Measurements from ENCODE around the gene BTK. TPM values are rescaled to one million over a fixed set of nuclear protein-coding genes. Genes with fewer than 3 reads are reported as not detected.

Gene BTK
- polyA plus RNA-seq, result 1 to 10 TPM; 1.1 to 4.5 (median 3.0) TPM

DNA sequence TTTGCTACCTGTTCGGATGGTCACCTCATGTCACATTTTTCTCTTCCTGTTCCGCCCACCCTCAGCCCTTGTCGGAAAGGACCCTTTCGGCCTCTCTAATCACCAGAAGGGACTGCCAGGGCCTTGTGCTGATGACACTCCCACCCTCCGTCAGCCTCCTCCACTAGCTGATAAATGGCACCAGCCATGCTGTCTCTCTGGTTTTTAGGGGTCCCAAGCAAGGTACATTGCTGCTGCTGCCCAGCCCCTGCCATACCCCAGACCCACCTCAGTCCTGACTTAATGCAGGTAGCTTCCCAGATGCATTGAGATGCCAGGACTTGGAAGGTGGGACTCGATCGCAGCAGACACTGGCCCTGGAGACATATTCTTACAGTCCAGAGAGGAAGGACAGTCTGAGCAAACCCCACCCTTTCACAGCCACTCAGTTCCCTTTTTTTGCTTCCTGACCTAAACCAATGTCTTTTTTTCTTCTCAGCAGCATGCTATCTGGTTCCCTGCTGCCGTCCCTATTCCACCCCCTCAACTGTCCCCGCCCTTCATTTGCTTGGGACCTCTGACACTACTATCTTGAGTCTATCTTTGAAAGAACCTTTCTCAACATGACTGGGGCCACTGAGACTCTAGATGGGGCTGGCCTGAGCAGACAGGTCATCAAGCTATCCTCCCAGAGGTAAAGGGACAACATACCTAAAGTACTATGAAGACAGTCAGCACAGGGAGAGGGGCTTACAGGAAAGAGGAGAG is at the start of gene BTK:
TSS of gene BTK (minus strand) at position 397 of the 747 bp plus-strand sequence. CDS start 10,907 bp downstream, outside the sequence.
- 51 to 74% (median 67%) methylated on average over 9 of the region's 9 CpGs for WGBS, 3 donors

DNA sequence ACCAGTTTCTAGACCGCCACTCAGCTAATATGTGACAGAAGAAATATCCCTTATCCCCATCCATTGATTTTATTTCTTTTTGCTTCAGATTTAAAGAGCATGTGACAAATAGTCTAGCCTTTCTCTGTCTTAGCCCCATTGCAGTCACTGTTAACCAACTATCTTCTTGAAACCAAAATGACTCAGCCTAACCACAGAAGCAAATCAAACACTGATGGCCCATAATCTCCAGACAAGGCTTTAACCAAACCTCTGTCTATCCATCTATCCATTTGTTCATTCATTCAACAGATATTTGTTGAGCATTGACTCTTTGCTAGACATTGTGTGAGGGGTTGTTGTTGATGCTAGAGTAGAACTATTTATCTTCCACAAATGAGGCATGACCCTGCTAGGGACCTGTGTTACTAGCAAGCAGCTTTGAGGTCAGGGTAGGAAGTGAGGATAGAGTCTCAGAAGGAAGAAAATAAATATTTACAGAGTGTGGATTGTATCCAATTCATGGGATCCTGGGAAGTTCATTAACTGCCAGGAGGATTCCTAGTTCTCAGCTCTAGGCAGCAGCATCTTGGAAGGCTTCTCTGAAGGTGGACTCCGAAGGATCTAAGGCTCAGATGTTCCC is 44.6 kb upstream of the BTK start:
- H3K27ac ChIP-seq (ENCODE audit: low read depth, low read length), result no peak overlapping the region
- 85 to 100% (median 91%) methylated on average over 1 to 2 of the region's 2 CpGs for WGBS, 3 donors

More for the DNA sequence above, at the start of gene BTK:
- no peak within 1 kb of the TSS for H3K27ac ChIP-seq (ENCODE audit: low read depth, low read length)

DNA sequence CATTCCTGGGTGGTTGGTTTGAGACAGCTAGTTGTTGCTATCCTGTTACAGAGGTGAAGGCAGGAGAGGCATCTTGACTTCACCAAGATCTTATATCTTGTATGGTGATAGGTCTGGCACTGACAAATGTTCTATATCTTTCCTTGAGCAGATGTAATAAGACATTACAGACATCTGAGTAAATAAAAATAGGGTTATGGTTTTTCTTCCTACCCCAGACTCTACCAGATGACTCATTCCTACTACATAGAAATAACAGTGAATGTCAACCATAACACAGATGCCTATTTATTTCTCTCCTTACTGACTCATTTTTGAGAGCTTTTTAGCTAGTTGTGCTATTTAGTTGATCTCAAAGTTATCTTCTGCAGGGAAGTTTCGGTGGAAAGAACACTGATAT is 43.9 kb upstream of the BTK start:
- 79 to 98% (median 82%) methylated on average over 1 of the region's 1 CpG for WGBS, 3 donors
- H3K27ac ChIP-seq (ENCODE audit: low read depth, low read length), result no peak overlapping the region

DNA sequence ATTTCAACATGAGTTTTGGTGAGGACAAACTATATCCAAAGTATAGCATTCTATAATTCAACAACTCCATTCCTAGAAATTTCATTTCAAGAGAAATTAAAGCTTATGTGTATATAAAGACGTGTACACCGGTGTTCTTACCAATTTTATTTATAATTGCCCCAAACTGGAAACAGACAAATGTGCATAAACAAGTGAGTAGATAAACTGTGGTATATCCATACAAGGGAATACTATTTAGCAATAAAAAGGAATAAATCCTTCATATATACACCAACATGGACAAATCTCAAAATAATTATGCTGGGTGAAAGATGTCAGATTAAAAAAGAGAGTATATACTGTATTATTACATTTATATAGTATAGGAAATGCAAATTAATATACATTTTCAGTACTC is 42.0 kb upstream of the BTK start:
- 90 to 100% (median 97%) methylated on average over 2 of the region's 2 CpGs for WGBS, 3 donors
- H3K27ac ChIP-seq (ENCODE audit: low read depth, low read length), result no peak overlapping the region

DNA sequence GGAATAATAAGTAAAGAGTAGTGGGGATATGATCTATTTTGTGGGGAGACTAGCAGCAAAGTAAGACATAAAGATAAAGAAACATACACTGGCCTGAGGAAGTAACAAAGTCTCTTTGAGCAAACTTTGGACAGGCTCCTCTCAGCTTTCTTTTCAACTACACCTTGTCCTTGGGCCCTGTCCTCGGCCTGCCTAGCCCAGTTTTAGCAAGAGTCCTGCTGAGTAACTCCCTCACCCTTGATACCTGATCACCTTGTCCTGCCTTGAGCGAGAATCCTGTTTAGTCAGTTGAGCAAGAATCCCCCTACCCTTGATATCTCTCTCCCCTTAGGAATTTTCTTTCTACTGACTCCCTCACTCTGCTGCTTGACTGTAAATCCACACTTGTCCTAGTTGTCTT is 33.5 kb upstream of the BTK start:
- WGBS, 3 donors, result 31 to 82% (median 76%) methylated on average over 2 of the region's 2 CpGs
- no peak overlapping the region for H3K27ac ChIP-seq (ENCODE audit: low read depth, low read length)

DNA sequence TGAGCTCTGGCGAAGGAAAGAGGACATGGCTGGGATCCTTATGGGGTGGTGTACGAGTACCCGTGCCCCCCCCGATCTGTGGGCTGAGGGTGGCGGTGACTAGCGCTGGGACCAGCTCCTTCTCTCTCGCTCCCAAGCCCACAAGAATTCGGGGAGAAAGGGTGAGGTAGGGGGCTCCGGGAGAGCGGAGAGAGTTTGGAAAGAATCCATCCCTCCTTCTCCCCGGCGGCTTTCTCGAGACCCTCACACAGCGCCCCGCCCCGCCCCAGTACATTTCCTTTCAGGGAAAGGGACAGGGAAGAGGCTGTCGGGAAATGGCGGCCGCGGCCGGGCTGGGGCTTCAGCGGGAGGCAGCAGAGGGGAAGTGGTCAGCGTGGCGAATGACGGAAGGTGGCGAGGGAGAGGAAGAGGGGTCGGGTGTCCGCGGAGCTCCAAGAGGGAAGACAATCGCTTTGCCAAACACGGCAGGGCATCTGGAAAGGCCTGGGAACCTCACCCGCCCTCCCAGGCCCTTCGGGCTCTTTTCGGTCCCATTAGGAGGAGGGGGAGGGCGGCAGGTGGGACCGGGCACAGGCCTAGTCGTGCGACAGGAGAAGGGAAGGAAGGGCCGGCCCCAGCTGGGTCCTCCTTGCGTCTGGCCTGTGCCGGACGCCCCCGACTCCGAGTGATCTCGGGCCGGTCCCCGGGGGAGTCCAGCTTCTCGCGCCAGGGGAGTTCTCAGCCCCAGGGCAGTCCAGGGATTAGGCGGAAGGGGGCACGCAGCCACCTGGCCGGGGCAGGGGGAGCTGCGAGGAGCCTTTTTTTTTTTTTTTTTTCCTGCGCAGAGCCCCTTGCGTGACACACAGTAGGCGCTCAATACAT is 32.2 kb upstream of the BTK start:
- 1 to 19% (median 1%) methylated on average over 19 to 53 of the region's 56 CpGs for WGBS, 3 donors
- peak overlapping the region; percentile 97 for H3K27ac ChIP-seq (ENCODE audit: low read depth, low read length)

DNA sequence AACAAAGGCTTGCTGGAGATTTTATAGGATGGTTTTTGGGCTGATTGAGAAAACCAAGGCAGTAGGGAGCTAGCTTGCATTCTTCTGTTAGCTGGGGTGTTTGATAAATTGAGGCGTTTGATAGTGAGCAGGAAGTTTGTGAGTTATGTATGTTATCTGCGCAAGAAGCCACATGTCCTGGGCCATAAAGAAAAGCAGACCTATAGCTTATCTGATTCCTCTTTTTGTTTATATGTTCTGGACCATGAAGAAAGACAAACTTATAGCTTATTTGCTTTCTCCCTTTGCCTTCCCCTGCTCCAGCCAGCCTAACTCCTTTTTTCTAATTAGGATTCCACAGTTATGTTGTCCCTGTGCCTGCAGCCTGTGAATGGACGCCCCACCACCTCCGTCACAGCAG is 31.2 kb upstream of the BTK start:
- no peak overlapping the region for H3K27ac ChIP-seq (ENCODE audit: low read depth, low read length)
- 62 to 76% (median 70%) methylated on average over 4 of the region's 4 CpGs for WGBS, 3 donors

DNA sequence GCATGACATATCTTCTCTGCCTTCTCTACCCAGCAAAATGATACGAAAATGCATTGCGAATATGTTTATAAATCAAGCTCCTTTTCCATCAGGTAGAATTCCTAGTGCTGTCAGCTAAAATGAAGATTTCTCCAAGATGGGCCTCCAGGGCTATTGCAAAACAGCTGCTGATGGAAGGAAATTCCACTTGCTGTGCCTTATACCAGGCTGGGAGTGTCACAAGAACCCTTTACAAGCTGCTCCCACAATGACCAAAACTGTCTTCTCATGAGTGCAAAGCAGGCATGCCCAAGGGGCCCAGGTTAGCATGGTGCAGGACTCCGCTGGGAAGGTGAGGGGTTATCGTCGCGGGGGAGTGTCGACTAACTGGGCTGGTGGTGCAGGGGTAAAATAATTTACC is 30.7 kb upstream of the BTK start:
- 77 to 80% (median 79%) methylated on average over 7 of the region's 7 CpGs for WGBS, 3 donors
- H3K27ac ChIP-seq (ENCODE audit: low read depth, low read length), result no peak overlapping the region

DNA sequence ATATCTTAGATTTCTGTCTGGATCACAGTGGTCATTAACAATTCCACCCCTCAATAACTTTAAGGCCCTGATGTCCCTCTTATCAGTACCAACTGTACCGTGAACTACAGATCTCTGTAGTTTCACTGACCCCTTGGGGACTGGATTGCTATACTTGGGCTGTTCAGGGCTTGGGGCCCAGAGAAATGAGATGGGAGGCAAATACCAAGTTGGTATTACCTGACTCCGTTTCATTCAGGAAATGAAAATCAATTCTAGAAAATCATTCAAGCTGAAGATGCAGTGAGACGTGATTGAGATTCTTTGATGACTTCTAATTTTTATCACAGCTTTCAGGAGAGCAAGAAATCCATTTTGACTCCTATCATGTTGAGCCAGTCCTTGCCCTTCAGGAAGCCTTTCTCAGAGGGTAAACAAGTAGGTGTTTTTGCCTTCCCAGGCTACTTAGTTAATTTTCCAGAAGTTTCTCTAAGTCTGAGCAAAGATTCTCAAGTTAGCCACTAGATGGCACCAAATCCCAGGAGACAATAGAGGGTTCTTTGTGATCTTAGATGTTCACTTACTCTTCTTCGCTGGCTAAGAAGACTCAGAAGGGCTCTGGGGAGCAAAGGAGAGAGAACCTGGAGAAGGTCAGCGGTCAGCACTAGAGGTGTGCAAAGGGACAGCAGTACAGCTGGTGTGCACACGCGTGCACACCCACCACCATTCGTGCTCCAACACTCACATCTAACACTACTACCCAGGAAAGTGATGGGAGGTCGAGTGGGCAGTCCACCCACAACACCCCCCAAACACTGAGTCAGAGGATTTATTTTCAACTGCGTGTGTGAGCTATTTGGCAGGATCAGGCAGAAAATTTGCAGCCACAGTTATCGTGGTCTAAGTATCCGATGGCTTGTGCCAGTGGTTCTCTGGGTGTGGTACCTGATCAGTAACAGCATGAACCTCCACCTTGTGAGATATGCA is 29.5 kb upstream of the BTK start:
- no peak overlapping the region for H3K27ac ChIP-seq (ENCODE audit: low read depth, low read length)
- WGBS, 3 donors, result 32 to 43% (median 38%) methylated on average over 11 to 12 of the region's 12 CpGs

DNA sequence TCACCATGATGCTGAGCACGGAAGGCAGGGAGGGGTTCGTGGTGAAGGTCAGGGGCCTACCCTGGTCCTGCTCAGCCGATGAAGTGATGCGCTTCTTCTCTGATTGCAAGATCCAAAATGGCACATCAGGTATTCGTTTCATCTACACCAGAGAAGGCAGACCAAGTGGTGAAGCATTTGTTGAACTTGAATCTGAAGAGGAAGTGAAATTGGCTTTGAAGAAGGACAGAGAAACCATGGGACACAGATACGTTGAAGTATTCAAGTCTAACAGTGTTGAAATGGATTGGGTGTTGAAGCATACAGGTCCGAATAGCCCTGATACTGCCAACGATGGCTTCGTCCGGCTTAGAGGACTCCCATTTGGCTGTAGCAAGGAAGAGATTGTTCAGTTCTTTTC is 26.0 kb upstream of the BTK start:
- 72 to 86% (median 75%) methylated on average over 10 of the region's 10 CpGs for WGBS, 3 donors
- H3K27ac ChIP-seq (ENCODE audit: low read depth, low read length), result no peak overlapping the region

DNA sequence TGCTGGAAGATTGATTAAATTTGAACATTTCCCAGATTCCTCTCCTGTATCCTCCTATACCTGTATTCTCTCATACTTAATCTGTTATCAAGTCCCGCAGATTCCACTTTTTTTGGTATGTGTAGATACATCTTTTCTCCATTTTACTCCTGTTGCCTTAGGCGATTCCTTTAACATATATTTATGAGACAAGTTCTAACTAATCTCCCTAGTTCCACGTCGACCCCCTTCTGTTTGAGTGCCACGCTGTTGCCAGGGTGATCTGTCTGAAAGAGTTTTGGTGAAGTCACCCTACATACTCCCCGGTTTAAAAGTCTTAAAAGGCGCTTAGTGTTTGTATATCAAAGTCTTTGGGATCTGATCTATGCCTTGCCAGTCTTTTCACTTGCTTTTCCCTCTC is 24.5 kb upstream of the BTK start:
- no peak overlapping the region for H3K27ac ChIP-seq (ENCODE audit: low read depth, low read length)

DNA sequence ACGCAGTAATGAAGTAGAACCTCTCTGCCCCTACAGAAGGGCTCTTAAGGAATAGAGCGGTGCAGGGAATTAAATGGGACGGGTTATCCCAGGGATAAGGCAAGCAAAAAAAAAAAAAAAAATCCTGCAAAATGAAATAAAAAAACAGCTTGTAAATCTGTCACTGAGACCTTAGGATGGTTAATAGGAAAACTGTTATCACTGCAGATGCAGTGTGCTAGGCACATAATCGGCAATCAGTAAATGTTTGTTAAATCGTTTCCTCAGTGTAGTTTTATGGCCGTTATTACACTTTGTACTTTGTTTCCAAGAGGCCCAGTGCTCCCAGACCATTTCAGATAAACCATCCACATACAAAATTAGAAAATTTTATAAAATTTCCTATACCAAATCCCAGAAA is 23.1 kb upstream of the BTK start:
- no peak overlapping the region for H3K27ac ChIP-seq (ENCODE audit: low read depth, low read length)
- 2 to 36% (median 3%) methylated on average over 6 of the region's 6 CpGs for WGBS, 3 donors

More for the DNA sequence above, 24.5 kb upstream of the BTK start:
- WGBS, 3 donors, result 22 to 52% (median 46%) methylated on average over 7 of the region's 7 CpGs

DNA sequence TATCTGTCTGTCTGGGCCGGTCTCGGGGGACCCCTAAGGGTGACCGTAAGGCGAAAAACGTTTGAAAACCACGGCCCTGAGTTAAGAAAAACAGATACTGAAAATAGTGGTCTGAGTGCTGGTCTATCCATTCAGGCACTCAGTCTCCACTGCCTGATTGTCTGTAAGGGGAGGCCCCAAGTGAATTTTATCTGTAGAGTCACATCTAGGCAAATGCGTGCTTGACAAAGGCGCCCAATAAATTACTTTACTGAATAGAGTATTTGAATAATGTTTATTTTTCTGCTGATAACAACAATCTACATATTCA is 22.5 kb upstream of the BTK start:
- WGBS, 3 donors, result 0 to 21% (median 1%) methylated on average over 8 of the region's 8 CpGs
- peak overlapping the region; percentile 90 for H3K27ac ChIP-seq (ENCODE audit: low read depth, low read length)

DNA sequence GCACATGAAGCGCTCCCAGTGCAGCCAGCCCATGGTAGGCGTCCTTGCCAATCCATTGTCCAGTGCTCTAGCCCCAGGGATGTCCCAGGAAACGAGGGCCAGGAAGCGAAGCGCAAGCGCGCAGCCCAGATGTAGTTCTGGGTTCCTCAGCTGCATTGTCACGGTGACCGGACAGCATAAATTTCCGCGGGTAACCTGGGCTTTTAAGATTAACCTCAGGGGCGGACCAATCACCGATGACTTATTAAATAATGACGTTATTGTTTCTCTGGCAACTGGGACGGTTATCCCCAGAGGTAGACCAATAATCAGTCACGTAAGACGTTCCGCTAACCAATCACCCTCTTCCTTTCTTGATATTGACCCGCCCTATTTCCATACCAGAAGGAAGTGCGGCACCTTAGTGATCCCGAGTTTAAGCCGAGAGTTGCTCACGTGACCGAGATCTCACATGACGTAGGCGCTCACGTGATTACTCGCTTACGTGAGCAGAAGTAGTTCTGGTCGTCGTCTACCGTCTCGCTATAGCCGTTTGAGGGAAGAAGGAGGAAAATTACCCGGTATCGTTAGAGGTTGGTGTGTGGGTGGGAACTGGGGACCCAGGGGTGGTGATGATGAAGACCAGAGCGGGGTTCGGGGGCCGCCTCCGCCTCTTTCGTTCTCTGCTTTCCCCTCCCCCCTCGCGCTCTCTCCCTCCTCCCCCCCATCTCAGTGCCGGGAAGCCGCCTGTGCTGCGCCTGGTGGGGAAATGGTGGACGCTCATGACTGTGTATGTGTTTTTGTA is 21.9 kb upstream of the BTK start, which contains the start of the genes GLA and HNRNPH2:
TSS of gene GLA (minus strand) at position 178 of the 784 bp plus-strand sequence. CDS start at position 156, 22 bp downstream.
TSS of gene HNRNPH2 (plus strand) at position 475 of the 784 bp plus-strand sequence. CDS start 3,767 bp downstream, outside the sequence.
- 0 to 25% (median 1%) methylated on average over 40 to 46 of the region's 47 CpGs for WGBS, 3 donors

DNA sequence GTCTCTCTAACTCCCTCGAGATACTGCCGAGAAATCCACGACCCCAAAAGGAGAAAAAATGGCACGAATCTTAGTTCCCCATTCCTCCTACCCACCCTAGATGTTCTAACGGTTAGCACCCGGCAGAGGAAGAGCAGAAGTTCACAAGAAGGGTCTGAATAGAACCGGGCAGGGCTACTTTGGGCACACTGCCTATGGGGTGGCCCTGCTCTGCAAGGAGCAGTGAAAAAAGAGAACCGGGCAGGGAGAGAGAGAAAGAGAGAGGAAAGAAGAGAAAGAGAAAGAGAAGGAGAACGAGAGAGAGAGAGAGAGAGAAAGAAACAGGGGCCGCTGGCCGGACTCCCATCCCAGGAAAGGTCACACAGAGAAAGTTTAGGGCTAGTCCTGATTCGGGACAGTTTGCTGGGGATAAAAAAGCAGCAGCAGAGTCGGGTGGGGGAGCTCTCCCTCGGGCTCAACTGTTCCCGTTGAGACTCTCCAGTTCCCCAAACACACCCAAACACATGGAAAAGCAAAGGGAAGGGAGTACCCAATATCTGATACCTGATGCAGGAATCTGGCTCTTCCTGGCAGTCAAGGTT is 21.3 kb upstream of the BTK start:
- H3K27ac ChIP-seq (ENCODE audit: low read depth, low read length), result peak overlapping the region; percentile 54
- 1 to 24% (median 1%) methylated on average over 15 of the region's 15 CpGs for WGBS, 3 donors

More for the DNA sequence above, 21.9 kb upstream of the BTK start, which contains the start of the genes GLA and HNRNPH2:
- peak within 1 kb of the TSS; percentile 90 for H3K27ac ChIP-seq (ENCODE audit: low read depth, low read length)

DNA sequence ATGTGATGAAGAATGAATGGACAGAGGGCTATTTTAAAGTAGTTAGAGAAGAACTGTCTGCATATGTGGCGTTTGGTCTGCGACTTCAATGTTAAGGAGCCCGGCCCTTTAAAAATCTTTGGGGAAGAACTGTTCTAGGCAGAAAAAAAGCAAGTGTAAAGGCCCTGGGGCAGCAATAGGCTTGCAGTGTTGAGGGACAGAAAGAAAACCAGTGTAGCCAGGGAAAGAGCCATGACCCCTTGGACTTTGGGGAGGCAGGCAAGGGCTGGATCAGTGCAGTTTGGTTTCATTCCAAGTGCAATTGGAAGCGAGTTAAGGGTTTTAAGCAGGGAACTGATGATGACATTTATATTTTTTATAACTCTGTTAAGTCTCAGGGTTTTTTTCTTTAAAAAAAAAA is 13.8 kb upstream of the BTK start:
- WGBS, 3 donors, result 84 to 96% (median 91%) methylated on average over 4 of the region's 4 CpGs

DNA sequence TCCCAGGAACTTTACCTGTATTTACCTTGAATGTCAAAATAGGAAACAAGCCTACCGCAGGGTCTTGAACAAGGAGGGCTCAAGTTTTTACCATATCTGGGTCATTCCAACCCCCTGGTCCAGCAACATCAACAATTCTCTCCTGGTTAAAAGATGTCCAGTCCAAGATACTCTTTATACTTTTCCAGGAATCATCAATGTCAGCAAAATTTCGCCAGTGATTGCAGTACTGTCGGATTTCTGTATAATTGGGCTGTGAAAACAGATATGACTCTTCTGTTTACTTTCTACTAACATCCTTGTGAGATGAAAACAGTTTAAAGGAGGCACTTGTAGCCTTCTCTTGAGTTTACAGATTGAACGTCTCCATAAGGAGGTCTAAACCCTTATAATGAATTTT is 12.7 kb upstream of the BTK start:
- H3K27ac ChIP-seq (ENCODE audit: low read depth, low read length), result no peak overlapping the region
- WGBS, 3 donors, result 71 to 91% (median 85%) methylated on average over 4 of the region's 4 CpGs

More for the DNA sequence above, 13.8 kb upstream of the BTK start:
- H3K27ac ChIP-seq (ENCODE audit: low read depth, low read length), result no peak overlapping the region

Data from adipose tissue (tissue), 3 donors.